Measurements from ENCODE around the gene PC.
"Not testable (repeated sequence)": the region's sequence is repeated elsewhere in the genome, so short reads cannot be mapped to it uniquely, and the experiment has no call there.

DNA sequence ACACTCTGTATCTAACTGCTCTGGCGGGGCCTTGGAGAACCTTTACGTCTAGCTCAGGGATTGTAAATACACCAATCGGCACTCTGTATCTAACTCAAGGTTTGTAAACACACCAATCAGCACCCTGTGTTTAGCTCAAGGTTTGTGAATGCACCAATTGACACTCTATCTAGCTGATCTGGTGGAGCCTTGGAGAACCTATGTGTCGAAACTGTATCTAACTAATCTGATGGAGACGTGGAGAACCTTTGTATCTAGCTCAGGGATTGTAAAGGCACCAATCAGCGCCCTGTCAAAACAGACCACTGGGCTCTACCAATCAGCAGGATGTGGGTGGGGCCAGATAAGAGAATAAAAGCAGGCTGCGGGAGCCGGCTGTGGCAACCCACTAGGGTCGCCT, 31.2 kb upstream of the PC start:
- TF ChIP-seq, protein P1, sequence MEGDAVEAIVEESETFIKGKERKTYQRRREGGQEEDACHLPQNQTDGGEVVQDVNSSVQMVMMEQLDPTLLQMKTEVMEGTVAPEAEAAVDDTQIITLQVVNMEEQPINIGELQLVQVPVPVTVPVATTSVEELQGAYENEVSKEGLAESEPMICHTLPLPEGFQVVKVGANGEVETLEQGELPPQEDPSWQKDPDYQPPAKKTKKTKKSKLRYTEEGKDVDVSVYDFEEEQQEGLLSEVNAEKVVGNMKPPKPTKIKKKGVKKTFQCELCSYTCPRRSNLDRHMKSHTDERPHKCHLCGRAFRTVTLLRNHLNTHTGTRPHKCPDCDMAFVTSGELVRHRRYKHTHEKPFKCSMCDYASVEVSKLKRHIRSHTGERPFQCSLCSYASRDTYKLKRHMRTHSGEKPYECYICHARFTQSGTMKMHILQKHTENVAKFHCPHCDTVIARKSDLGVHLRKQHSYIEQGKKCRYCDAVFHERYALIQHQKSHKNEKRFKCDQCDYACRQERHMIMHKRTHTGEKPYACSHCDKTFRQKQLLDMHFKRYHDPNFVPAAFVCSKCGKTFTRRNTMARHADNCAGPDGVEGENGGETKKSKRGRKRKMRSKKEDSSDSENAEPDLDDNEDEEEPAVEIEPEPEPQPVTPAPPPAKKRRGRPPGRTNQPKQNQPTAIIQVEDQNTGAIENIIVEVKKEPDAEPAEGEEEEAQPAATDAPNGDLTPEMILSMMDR (IDR thresholded peaks at IDR 0.05; ENCODE audit: low read length), result not testable (repeated sequence)
- not testable (repeated sequence) for TF ChIP-seq EZH2phosphoT487 (IDR thresholded peaks at IDR 0.05; ENCODE audit: low read length)

Data from MM.1S (cell line).